IPS DF 4.7 (cell line): ENCODE results near the gene MYO9B.
A peak's percentile ranks its signal among the peaks of the same experiment; 100 is the strongest.
"Not testable (repeated sequence)": the region's sequence is repeated elsewhere in the genome, so short reads cannot be mapped to it uniquely, and the experiment has no call there.

Experiments
- DNase-seq: peaks from one replicate; pipeline ENCODE4 v3.0.0-alpha.2; 2013; ENCODE audit warnings: low spot score; ENCODE audit errors: extremely low read depth

MYO9B gene

GRCh38 chr19:17172624-17173345 lies 97.2 kb downstream of the MYO9B start:
- no peak for DNase-seq

GRCh38 chr19:17178291-17178690 lies 102.7 kb downstream of the MYO9B start:
- DNase-seq: no peak

- no peak for DNase-seq
These were observed 105.6 kb downstream of the MYO9B start for GRCh38 chr19:17180997-17181702.

- DNase-seq: no peak
These were observed 107.7 kb downstream of the MYO9B start for GRCh38 chr19:17183271-17183761.

GRCh38 chr19:17183858-17184321 lies 108.3 kb downstream of the MYO9B start:
- no peak for DNase-seq

- DNase-seq: no peak
These were observed 108.8 kb downstream of the MYO9B start for GRCh38 chr19:17184371-17184841.

- DNase-seq: no peak
These were observed 110.0 kb downstream of the MYO9B start for GRCh38 chr19:17185590-17185989.

GRCh38 chr19:17191736-17192135 lies 116.2 kb downstream of the MYO9B start:
- DNase-seq: not testable (repeated sequence)

- no peak for DNase-seq
These were observed 117.2 kb downstream of the MYO9B start for GRCh38 chr19:17192751-17193150.

GRCh38 chr19:17194608-17195007 lies 119.0 kb downstream of the MYO9B start:
- DNase-seq: no peak

GRCh38 chr19:17195106-17195505 lies 119.5 kb downstream of the MYO9B start:
- no peak for DNase-seq

- DNase-seq: no peak
These were observed 121.0 kb downstream of the MYO9B start for GRCh38 chr19:17196610-17197009.

- no peak for DNase-seq
These were observed 122.1 kb downstream of the MYO9B start for GRCh38 chr19:17197666-17198065.

- DNase-seq: no peak
These were observed 125.0 kb downstream of the MYO9B start for GRCh38 chr19:17200408-17201079.

- DNase-seq: no peak
These were observed 126.7 kb downstream of the MYO9B start for GRCh38 chr19:17202249-17202648.

- DNase-seq: no peak
These were observed 127.1 kb downstream of the MYO9B start for GRCh38 chr19:17202713-17203112.

GRCh38 chr19:17205237-17206140 lies 129.9 kb downstream of the MYO9B start:
- peak; percentile 53 for DNase-seq

GRCh38 chr19:17206736-17207581 lies 131.4 kb downstream of the MYO9B start:
- no peak for DNase-seq

- no peak for DNase-seq
These were observed 133.8 kb downstream of the MYO9B start for GRCh38 chr19:17209126-17210036.
